Upper lobe of left lung (tissue), 4 donors: ENCODE results near the gene DRD4.

Experiments used
- CTCF ChIP-seq, 6 experiments: fragments of 450-650 bp in 4 of 6; fragments of 200-600 bp in 2 of 6; sonication (generic) in 2 of 6; IDR thresholded peaks; one replicate each; pipeline ENCODE4 v1.5.1; 2016 to 2019; ENCODE audit warnings: antibody characterized with exemption in 6 of 6
- POLR2A ChIP-seq, 4 donors: fragments of 450-650 bp; IDR thresholded peaks; one replicate each; pipeline ENCODE4 v1.5.1; 2016 to 2017; ENCODE audit warnings: antibody characterized with exemption in 4 of 4, mild to moderate bottlenecking in 2 of 4

DNA sequence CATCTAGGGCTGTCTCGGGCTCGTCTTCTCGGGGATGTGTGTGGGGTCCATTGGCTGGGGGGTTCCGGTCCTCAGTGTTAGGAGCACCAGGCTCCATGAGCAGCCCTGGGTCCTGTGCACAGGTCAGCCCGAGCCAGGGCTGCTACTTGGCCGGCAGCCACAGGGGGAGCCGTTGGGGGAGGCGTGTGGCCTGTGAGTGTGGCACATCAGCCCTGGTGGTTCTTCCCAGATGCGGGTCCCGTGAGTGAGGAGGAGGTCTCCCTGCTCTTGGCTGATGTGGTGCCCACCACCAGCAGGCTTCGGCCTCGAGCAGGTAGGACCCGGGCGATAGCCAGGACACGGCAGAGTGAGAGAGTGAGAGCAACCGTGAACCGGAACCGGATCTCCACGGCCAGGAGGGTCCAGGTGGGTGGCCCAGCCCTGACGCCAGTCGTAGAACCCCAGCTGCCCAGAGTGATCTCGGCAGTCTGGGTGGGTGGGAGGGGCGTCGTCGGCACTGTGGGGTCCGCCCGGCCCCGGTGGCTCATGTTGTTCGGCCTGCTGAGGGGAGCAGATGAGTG is 39.8 kb upstream of the DRD4 start:
- TF ChIP-seq CTCF (IDR thresholded peaks at IDR 0.05): no peak
- TF ChIP-seq POLR2A (IDR thresholded peaks at IDR 0.05): no peak
